H9 (cell line): ENCODE results near the gene RAB5A. TPM values are rescaled to one million over a fixed set of nuclear protein-coding genes. Genes with fewer than 3 reads are reported as not detected.
A peak's percentile ranks its signal among the peaks of the same experiment; 100 is the strongest.

ENCODE experiments used
- DNase-seq: peaks from one replicate; pipeline ENCODE4 v3.0.0-alpha.2; 2017
- H2AFZ ChIP-seq: one replicate; pipeline ENCODE4 v1.6.1; 2013; ENCODE audit warnings: mild to moderate bottlenecking, low read length, control low read depth, moderate library complexity
- H2AK5ac ChIP-seq: 2 replicates; pipeline ENCODE4 v1.6.1; 2013; ENCODE audit warnings: low read length, control low read depth, mixed read lengths; ENCODE audit not compliant: insufficient read length
- H2BK120ac ChIP-seq: one replicate; pipeline ENCODE4 v1.6.1; 2013; ENCODE audit warnings: low read depth, mild to moderate bottlenecking, low read length, control low read depth, inconsistent platforms; ENCODE audit not compliant: poor library complexity, severe bottlenecking
- H2BK12ac ChIP-seq: 2 replicates; pipeline ENCODE4 v1.6.1; 2013; ENCODE audit warnings: low read length, control low read depth, mixed read lengths, low read depth; ENCODE audit not compliant: insufficient read length
- H2BK15ac ChIP-seq: 2 replicates; pipeline ENCODE4 v1.6.1; 2013; ENCODE audit warnings: low read depth, low read length, control low read depth
- H2BK20ac ChIP-seq: one replicate; pipeline ENCODE4 v1.6.1; 2013; ENCODE audit warnings: low read depth, mild to moderate bottlenecking, low read length, control low read depth, inconsistent platforms; ENCODE audit not compliant: poor library complexity, severe bottlenecking
- H2BK5ac ChIP-seq: 2 replicates; pipeline ENCODE4 v1.6.1; 2013; ENCODE audit warnings: low read length, control low read depth, mixed read lengths; ENCODE audit not compliant: insufficient read length
- H3K14ac ChIP-seq: 2 replicates; pipeline ENCODE4 v1.6.1; 2013; ENCODE audit warnings: low read length, control low read depth; ENCODE audit not compliant: insufficient read depth
- H3K18ac ChIP-seq: 2 replicates; pipeline ENCODE4 v1.6.1; 2013; ENCODE audit warnings: low read depth, mild to moderate bottlenecking, mixed read lengths, low read length, control low read depth; ENCODE audit not compliant: insufficient read length
- H3K23ac ChIP-seq: 2 replicates; pipeline ENCODE4 v1.6.1; 2013; ENCODE audit warnings: low read length, control low read depth, mixed read lengths, low read depth; ENCODE audit not compliant: insufficient read length
- H3K23me2 ChIP-seq: 2 replicates; pipeline ENCODE4 v1.6.1; 2013; ENCODE audit warnings: low read depth, mild to moderate bottlenecking, mixed read lengths, low read length, control low read depth; ENCODE audit not compliant: insufficient read length, poor library complexity, severe bottlenecking
- H3K27ac ChIP-seq: 2 replicates; pipeline ENCODE4 v1.5.1; 2013; ENCODE audit warnings: low read length, control low read depth, mixed read lengths, low read depth; ENCODE audit not compliant: insufficient read length
- H3K27me3 ChIP-seq: 2 replicates; pipeline ENCODE4 v1.6.1; 2013; ENCODE audit warnings: low read length, control low read depth, inconsistent platforms; ENCODE audit not compliant: insufficient read depth
- H3K4ac ChIP-seq: 2 replicates; pipeline ENCODE4 v1.6.1; 2013; ENCODE audit warnings: low read depth, mild to moderate bottlenecking, control low read depth, inconsistent platforms, low read length, moderate library complexity
- H3K4me1 ChIP-seq: 2 replicates; pipeline ENCODE4 v1.6.1; 2013; ENCODE audit warnings: low read length, control low read depth, inconsistent platforms; ENCODE audit not compliant: insufficient read depth
- H3K4me2 ChIP-seq: 2 replicates; pipeline ENCODE4 v1.6.1; 2013; ENCODE audit warnings: low read length, control low read depth, mixed read lengths; ENCODE audit not compliant: insufficient read length, insufficient read depth
- H3K56ac ChIP-seq: 2 replicates; pipeline ENCODE4 v1.6.1; 2013; ENCODE audit warnings: low read depth, mild to moderate bottlenecking, mixed read lengths, low read length, control low read depth; ENCODE audit not compliant: insufficient read length
- H3K79me1 ChIP-seq: 2 replicates; pipeline ENCODE4 v1.6.1; 2013; ENCODE audit warnings: low read depth, mild to moderate bottlenecking, moderate library complexity, low read length, control low read depth, inconsistent platforms; ENCODE audit not compliant: insufficient read depth, poor library complexity, severe bottlenecking
- H3K79me2 ChIP-seq: 2 replicates; pipeline ENCODE4 v1.6.1; 2013; ENCODE audit warnings: low read length, control low read depth, inconsistent platforms; ENCODE audit not compliant: insufficient read depth
- H3K9ac ChIP-seq: 2 replicates; pipeline ENCODE4 v1.6.1; 2013; ENCODE audit warnings: low read length, control low read depth, mixed read lengths; ENCODE audit not compliant: insufficient read length; ENCODE audit errors: extremely low read depth
- H3K9me3 ChIP-seq: one replicate; pipeline ENCODE4 v1.6.1; 2013; ENCODE audit warnings: low read depth, low read length, inconsistent platforms; ENCODE audit not compliant: control insufficient read depth
- H3T11ph ChIP-seq: one replicate; pipeline ENCODE4 v1.6.1; 2013; ENCODE audit warnings: mild to moderate bottlenecking, low read length, control low read depth, inconsistent platforms
- H4K20me1 ChIP-seq: one replicate; pipeline ENCODE4 v1.6.1; 2013; ENCODE audit not compliant: control insufficient read depth, insufficient read length, insufficient read depth
- H4K5ac ChIP-seq: 2 replicates; pipeline ENCODE4 v1.6.1; 2013; ENCODE audit warnings: low read depth, mild to moderate bottlenecking, mixed read lengths, low read length, control low read depth; ENCODE audit not compliant: insufficient read length
- H4K8ac ChIP-seq: replicated peaks from 2 replicates; pipeline ENCODE4 v1.6.1; 2013; ENCODE audit warnings: low read length, control low read depth, mixed read lengths, low read depth; ENCODE audit not compliant: insufficient read length
- H4K91ac ChIP-seq: 2 replicates; pipeline ENCODE4 v1.6.1; 2013; ENCODE audit warnings: low read depth, mild to moderate bottlenecking, moderate library complexity, mixed read lengths, low read length, control low read depth; ENCODE audit not compliant: insufficient read length
- H3K27ac Mint-ChIP-seq, 3 experiments: 2 replicates in 2 of 3; 3 replicates in 1 of 3; pipeline ENCODE4 v1.8.0; 2020 to 2021; ENCODE audit warnings: mixed read lengths in 3 of 3, mild to moderate bottlenecking in 1 of 3, moderate library complexity in 1 of 3
- H3K27me3 Mint-ChIP-seq: 2 replicates; pipeline ENCODE4 v1.8.0; 2021; ENCODE audit warnings: low read depth, mild to moderate bottlenecking, moderate library complexity, mixed read lengths
- H3K36me3 Mint-ChIP-seq, 3 experiments: 2 replicates in 2 of 3; 3 replicates in 1 of 3; pipeline ENCODE4 v1.8.0; 2020 to 2021; ENCODE audit warnings: low read depth in 3 of 3, mixed read lengths in 3 of 3; ENCODE audit not compliant: insufficient read depth in 1 of 3
- H3K4me1 Mint-ChIP-seq, 2 experiments: 2 replicates each; pipeline ENCODE4 v1.8.0; 2020; ENCODE audit warnings: mixed read lengths in 2 of 2
- H3K4me3 Mint-ChIP-seq, 2 experiments: 2 replicates in 1 of 2; 3 replicates in 1 of 2; pipeline ENCODE4 v1.8.0; 2020 to 2021; ENCODE audit warnings: mild to moderate bottlenecking in 2 of 2, mixed read lengths in 2 of 2, moderate library complexity in 1 of 2
- H3K9me3 Mint-ChIP-seq, 2 experiments: 2 replicates in 1 of 2; 3 replicates in 1 of 2; pipeline ENCODE4 v1.8.0; 2020; ENCODE audit warnings: mild to moderate bottlenecking in 2 of 2, mixed read lengths in 2 of 2, moderate library complexity in 1 of 2
- CTCF ChIP-seq: fragments of 200-600 bp; sonication (generic); conservative IDR thresholded peaks from 3 replicates; pipeline ENCODE4 v1.8.0; 2021; ENCODE audit warnings: antibody characterized with exemption, mild to moderate bottlenecking
- WGBS: extraction: QIAGEN DNeasy Blood & Tissue Kit; methylation state at CpG from one replicate; pipeline ENCODE4 v1.1.7; 2013; ENCODE audit warnings: missing lambda C conversion rate, low lambda C conversion rate, mixed read lengths; ENCODE audit not compliant: insufficient read length; ENCODE audit errors: extremely low coverage; 5-methylcytosine and 5-hydroxymethylcytosine counted together
- total RNA-seq: library from RNA; stranded (reverse); gene quantifications from 2 replicates; pipeline ENCODE4 v1.2.1, GENCODE V29; 2021

The RAB5A gene
- total RNA-seq, 1 experiment from 2014 or later: 84.8 TPM

- no peak for TF ChIP-seq CTCF
- Histone ChIP-seq H2BK120ac (no peak overlapping the region), H3K9ac (no peak overlapping the region), H2BK12ac (no peak overlapping the region), H3K14ac (no peak overlapping the region), H3K9me3 (no peaks in the 10 kb centered on the region), H3K27ac (no peak overlapping the region), H3K4me2 (no peak overlapping the region), H3K23me2 (no peaks in the 10 kb centered on the region), H3K79me2 (peaks cover 40% of the 10 kb centered on the region; the same call in 1 of the 2 replicates), H3K4me1 (no peaks in the 10 kb centered on the region), H3K4ac (no peak overlapping the region), H2AK5ac (no peak overlapping the region), H4K91ac (no peak overlapping the region), H3T11ph (no peak overlapping the region), H3K79me1 (peaks cover 6% of the 10 kb centered on the region), H3K27me3 (no peaks in the 10 kb centered on the region), H2BK15ac (no peak overlapping the region), H4K8ac (no peak overlapping the region), H3K18ac (no peak overlapping the region), H3K23ac (no peak overlapping the region), H2BK5ac (no peak overlapping the region), H3K56ac (no peak overlapping the region), H2AFZ (no peak overlapping the region), H2BK20ac (no peak overlapping the region), H4K5ac (no peak overlapping the region), H4K20me1 (no peaks in the 10 kb centered on the region)
- WGBS: no CpG with 5 or more reads among the region's 4 CpGs
- Mint-ChIP-seq H3K27me3 (no peaks in the 10 kb centered on the region), H3K4me1 (peaks cover 0 to 6% of the 10 kb centered on the region in 2 experiments; a peak in 1 of 4 replicates), H3K9me3 (no peaks in the 10 kb centered on the region), H3K4me3 (no peak overlapping the region), H3K36me3 (peaks cover 7 to 15% (median 14%) of the 10 kb centered on the region in 3 experiments; a peak in 5 of 7 replicates), H3K27ac (peak overlapping the region in 2 of 3 experiments; percentile 4 to 8; a peak in 2 of 7 replicates)
- DNase-seq: no peak
Observed at GRCh38 chr3:19967812-19968211, 20.9 kb downstream of the RAB5A start.
